ENCODE results near the gene SH3TC1.
A peak's percentile ranks its signal among the peaks of the same experiment; 100 is the strongest.

DNA sequence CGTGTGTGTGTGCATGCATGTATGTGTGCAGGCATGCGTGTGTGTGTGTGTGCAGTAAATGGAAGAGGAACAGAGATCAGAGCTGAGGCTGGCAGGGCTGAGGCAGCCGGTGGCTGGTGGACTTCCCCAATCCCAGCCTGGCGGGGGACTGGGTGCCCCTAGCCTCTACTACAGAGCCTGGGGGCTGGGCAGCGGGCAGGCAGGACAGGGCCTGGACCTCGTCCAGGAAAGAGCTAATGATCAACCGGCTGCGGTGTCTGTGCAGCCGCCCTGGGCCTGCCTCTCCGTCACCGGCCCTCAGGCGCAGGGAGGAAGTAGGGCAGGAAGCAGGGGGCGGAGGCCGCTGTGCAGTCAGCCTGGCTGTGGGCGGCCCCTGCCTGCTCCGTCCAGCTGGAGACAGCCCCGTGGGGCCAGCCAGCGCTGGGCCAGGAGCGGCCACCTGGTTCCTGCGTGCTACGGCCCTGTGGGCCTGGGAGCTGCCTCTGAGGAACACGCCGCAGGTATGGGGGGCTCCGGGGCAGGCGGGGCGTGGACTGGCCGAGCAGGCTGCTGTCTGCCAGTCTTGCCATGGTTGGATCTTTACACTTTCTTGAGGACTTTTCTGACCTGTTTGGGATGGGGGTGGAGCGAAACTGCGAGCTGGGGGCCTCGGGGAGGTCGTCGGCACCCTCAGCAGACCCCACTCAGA lies at the start of gene SH3TC1:
- TF ChIP-seq CTCF (conservative IDR thresholded peaks at IDR 0.05) = no peak
- TF ChIP-seq ZFX (IDR thresholded peaks at IDR 0.05) = peak; percentile 44; the same call in 1 of the 2 replicates

Measured in C4-2B (cell line).